Suprapubic skin (tissue), 4 donors: ENCODE results near the gene CCNJL. TPM values are rescaled to one million over a fixed set of nuclear protein-coding genes. Genes with fewer than 3 reads are reported as not detected.

Source experiments
- DNase-seq, 2 donors: peaks; one replicate each; pipeline ENCODE4 v3.0.0-alpha.2; 2019; ENCODE audit warnings: low spot score in 2 of 2
- H3K27ac ChIP-seq: fragments of 200-600 bp; sonication (generic); one replicate; pipeline ENCODE4 v1.5.1; 2019
- H3K27me3 ChIP-seq: fragments of 200-600 bp; sonication (generic); one replicate; pipeline ENCODE4 v1.5.1; 2019
- H3K36me3 ChIP-seq: fragments of 200-600 bp; sonication (generic); one replicate; pipeline ENCODE4 v1.5.1; 2019
- H3K4me1 ChIP-seq: fragments of 200-600 bp; sonication (generic); one replicate; pipeline ENCODE4 v1.5.1; 2019
- H3K4me3 ChIP-seq: fragments of 200-600 bp; sonication (generic); one replicate; pipeline ENCODE4 v1.5.1; 2019; ENCODE audit warnings: mild to moderate bottlenecking
- H3K9me3 ChIP-seq: fragments of 200-600 bp; sonication (generic); one replicate; pipeline ENCODE4 v1.5.1; 2019
- CTCF ChIP-seq, 2 donors: fragments of 200-600 bp in 1 of 2; fragments of 450-650 bp in 1 of 2; sonication (generic) in 1 of 2; IDR thresholded peaks; one replicate each; pipeline ENCODE4 v1.5.1; 2016 to 2019; ENCODE audit warnings: antibody characterized with exemption in 2 of 2, mild to moderate bottlenecking in 1 of 2, moderate library complexity in 1 of 2
- EP300 ChIP-seq: sonication (generic); formaldehyde crosslinking; IDR thresholded peaks from one replicate; pipeline ENCODE4 v1.6.1; 2017; ENCODE audit warnings: antibody characterized with exemption
- POLR2A ChIP-seq, 2 donors: fragments of 450-650 bp; IDR thresholded peaks; one replicate each; pipeline ENCODE4 v1.6.1; 2017; ENCODE audit warnings: antibody characterized with exemption in 2 of 2, mild to moderate bottlenecking in 2 of 2, moderate library complexity in 2 of 2
- POLR2AphosphoS5 ChIP-seq, 3 donors: sonication (generic); formaldehyde crosslinking; IDR thresholded peaks; one replicate each; pipeline ENCODE4 v1.6.1; 2017; ENCODE audit warnings: antibody characterized with exemption in 3 of 3
- WGBS: methylation state at CpG from one replicate; pipeline ENCODE4 v1.1.5; 2018; 5-methylcytosine and 5-hydroxymethylcytosine counted together
- total RNA-seq, 4 donors: library from RNA; depleted of rRNA; stranded (reverse); fragments of >200 nt; gene quantifications; one replicate each; pipeline ENCODE4 v1.1.0, GENCODE V29; 2016

Gene CCNJL
- total RNA-seq, 4 donors from 2014 or later: 0.34 to 1.2 (median 1.2) TPM; not detected in 1

GRCh38 chr5:160266044-160266443 lies 46.3 kb downstream of the CCNJL start:
- Histone ChIP-seq H3K27ac (no peak overlapping the region), H3K9me3 (no peaks in the 10 kb centered on the region), H3K36me3 (no peaks in the 10 kb centered on the region), H3K4me1 (peaks cover 17% of the 10 kb centered on the region), H3K4me3 (no peak overlapping the region), H3K27me3 (no peaks in the 10 kb centered on the region)
- 87% methylated on average over 5 of the region's 5 CpGs for WGBS
- no peak for DNase-seq
- TF ChIP-seq CTCF (IDR thresholded peaks at IDR 0.05) (no peak), EP300 (no peak), POLR2A (IDR thresholded peaks at IDR 0.05) (no peak), POLR2AphosphoS5 (IDR thresholded peaks at IDR 0.05) (no peak)

GRCh38 chr5:160263326-160263855 lies 49.0 kb downstream of the CCNJL start:
- DNase-seq: no peak
- Histone ChIP-seq H3K27ac (no peak overlapping the region), H3K9me3 (no peaks in the 10 kb centered on the region), H3K27me3 (no peaks in the 10 kb centered on the region), H3K4me3 (no peak overlapping the region), H3K4me1 (no peaks in the 10 kb centered on the region), H3K36me3 (no peaks in the 10 kb centered on the region)
- WGBS: 82% methylated on average over 4 of the region's 4 CpGs
- TF ChIP-seq POLR2A (IDR thresholded peaks at IDR 0.05): no peak
- TF ChIP-seq POLR2AphosphoS5 (IDR thresholded peaks at IDR 0.05): no peak
- no peak for TF ChIP-seq EP300
- TF ChIP-seq CTCF (IDR thresholded peaks at IDR 0.05): no peak

- Histone ChIP-seq H3K27me3 (no peaks in the 10 kb centered on the region), H3K9me3 (no peaks in the 10 kb centered on the region), H3K4me3 (no peak overlapping the region), H3K36me3 (no peaks in the 10 kb centered on the region), H3K4me1 (no peaks in the 10 kb centered on the region), H3K27ac (no peak overlapping the region)
- no peak for TF ChIP-seq EP300
- no peak for TF ChIP-seq CTCF (IDR thresholded peaks at IDR 0.05)
- no peak for TF ChIP-seq POLR2AphosphoS5 (IDR thresholded peaks at IDR 0.05)
- TF ChIP-seq POLR2A (IDR thresholded peaks at IDR 0.05): no peak
- 66% methylated on average over 16 of the region's 16 CpGs for WGBS
- no peak for DNase-seq
These were observed 50.0 kb downstream of the CCNJL start for GRCh38 chr5:160262151-160263074.

- no peak for DNase-seq
These were observed 51.2 kb downstream of the CCNJL start for GRCh38 chr5:160260881-160261815.

More at GRCh38 chr5:160260881-160261815, 51.2 kb downstream of the CCNJL start:
- H3K4me3 ChIP-seq: no peak overlapping the region
- no peaks in the 10 kb centered on the region for H3K36me3 ChIP-seq
- no peaks in the 10 kb centered on the region for H3K4me1 ChIP-seq
- 73% methylated on average over 11 of the region's 22 CpGs for WGBS
- H3K27ac ChIP-seq: no peak overlapping the region
- TF ChIP-seq POLR2AphosphoS5 (IDR thresholded peaks at IDR 0.05) (no peak), CTCF (IDR thresholded peaks at IDR 0.05) (no peak), POLR2A (IDR thresholded peaks at IDR 0.05) (no peak), EP300 (no peak)
- H3K9me3 ChIP-seq: no peaks in the 10 kb centered on the region
- H3K27me3 ChIP-seq: no peaks in the 10 kb centered on the region
